NCI-H1092 (cell line): Measurements from ENCODE around the gene PPP1R13B.

ENCODE experiments used
- DNase-seq: peaks from one replicate; lab custom pipeline; 2025; lab: John Stamatoyannopoulos, UW

Gene PPP1R13B

DNA sequence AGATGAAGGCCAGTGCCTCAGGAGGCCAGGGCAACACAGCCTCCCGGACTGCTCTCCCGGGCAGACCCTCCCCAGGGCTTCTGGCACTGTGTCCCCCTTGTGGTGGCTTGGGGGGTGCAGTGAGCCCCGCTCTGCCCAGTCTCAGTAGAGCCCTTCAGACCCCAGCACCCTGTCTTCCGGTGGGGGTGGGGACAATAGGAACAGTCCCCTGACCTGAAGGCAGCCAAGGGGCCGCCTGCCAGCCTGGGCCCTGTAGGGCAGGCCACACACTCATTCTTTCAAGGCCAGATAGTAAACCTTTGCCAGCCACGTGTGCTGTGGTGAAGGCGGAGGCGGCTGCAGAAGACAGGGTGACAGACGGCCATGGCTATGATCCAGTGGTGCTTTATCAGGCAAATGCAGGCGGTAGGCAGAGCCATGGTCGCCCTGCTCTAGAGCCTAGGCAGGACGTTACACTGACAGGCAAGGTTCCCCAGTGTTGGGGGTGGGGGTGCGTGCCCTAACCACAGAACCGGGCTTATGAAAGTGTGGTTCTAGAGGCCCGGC is 116.8 kb downstream of the PPP1R13B start:
- no peak for DNase-seq

DNA sequence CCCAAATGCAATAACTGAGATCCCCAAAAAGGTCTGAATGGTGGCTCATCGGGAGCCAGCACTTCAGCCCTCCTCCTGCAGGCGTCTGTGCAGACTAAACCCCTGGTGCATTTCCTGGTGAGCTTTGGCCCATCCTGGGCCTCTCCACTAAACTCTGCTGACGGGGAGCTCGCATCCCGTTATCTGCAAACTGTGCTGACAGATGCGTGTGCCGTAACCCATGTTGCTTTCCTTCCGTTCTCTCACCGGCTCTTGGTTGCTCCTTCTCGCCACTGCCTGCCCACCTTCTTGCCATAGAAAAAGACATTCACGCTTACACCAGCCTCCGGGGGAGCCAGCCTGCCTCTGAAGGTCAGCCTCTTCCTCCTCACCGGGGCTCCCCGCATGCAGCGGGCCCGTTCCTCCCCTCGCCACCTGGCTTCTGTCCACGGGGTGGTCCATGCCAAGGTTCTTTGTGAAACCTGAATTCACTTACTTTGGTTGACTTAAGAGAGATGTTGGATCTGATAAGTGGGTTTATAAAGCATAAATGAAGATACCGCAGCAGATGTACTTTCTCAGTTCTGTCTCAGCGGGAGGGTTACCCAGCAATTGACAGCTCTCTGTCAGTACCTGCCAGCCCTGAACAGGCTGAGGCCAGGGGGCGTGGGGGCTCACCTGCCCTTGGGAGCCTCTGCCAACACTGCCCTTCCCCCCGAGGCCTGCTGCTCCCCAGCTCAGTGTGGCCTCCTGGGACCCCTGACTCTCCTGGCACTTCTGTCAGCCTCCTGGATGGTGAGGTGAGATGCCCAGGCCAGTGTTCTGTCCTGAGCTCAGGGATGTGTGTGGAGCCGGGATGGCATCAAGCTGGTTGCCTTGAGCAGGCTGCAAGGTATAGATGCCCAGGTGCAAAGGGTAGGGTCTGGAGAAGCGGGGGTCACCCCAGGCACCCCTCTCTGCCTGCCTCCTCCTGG is 117.6 kb downstream of the PPP1R13B start:
- no peak for DNase-seq

DNA sequence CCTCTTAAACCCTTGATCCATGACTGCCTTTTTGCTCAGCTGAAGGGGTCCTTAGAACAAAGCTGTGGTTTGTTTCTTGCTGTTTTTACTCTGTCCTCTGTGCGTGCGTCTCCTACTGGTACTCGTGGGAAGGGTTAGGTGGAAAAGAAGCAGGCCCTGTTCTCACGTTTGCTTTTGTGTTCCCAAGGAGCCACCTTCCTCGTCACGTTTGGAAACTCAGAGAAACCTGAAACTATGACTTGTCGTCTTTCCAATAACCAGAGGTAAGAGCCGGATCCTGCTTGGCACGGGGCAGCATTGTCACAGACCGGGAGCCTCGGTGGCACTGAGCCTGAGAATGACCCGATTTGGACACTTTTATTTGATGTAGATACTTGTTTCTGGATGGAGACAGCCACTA is 118.7 kb downstream of the PPP1R13B start:
- no peak for DNase-seq

DNA sequence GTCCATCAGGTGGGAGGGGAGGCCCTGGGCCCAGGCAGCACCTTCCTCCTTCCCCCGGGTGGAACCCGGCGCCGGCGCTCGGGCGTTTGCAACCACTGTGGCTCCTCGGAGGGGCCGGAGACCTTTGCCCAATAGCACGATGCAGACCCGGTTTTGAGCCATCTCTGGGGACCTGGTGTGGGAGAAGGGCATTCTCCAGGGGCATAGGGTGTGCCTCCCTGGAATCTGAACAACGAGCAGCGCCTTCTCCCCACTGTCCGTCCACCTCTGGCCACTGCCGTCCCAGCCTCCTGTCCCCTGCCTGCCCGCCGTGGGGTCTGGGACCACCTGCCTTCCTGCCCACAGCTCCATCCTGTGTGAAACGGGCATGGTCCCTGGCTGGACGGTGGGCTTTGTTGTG is 119.2 kb downstream of the PPP1R13B start:
- no peak for DNase-seq

DNA sequence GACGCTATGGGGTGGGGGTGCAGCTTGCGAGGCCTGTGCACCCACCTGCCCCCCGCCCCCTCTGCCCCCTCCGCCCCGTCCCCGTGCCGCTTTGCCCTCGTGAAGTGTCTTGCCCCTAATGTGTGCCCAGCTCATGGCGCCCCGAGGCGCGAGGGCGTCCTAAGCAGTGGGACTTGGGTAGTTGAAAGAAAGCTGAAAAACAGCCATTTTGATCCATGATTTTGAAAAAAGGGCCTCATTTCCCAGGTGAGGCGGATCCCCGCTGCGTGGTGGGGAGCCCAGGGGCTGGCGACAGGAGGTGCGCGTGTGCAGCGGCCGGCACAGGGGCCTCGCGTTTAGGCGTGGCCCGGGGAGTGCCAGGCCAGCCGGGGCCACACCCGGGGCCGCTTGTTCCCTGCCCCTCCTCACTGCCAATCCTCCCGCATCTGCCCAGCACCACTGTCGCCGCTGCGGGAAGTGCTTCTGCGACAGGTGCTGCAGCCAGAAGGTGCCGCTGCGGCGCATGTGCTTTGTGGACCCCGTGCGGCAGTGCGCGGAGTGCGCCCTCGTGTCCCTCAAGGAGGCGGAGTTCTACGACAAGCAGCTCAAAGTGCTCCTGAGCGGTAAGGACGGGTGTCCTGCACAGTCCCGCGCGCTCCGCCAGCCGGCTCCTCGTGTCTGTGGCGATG is 119.9 kb downstream of the PPP1R13B start:
- no peak for DNase-seq

DNA sequence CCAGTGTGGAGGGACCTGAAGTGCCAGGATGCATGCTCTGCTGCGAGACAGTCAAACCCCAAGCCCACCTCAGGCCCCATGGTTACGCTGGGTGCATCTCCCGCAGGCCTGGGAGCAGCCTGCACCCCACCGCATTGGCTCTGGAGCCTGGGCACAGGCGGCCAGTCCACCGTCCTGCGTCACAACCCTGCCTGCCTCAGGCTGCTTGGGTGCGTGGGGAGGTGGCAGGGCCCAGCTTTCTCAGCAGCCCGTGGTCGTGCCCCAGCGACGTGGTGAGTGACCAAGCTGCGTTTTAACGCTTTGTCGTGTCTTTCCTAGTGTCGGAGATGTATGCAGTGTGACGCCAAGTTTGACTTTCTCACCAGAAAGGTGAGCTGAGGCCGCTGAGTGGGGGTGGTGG is 120.9 kb downstream of the PPP1R13B start:
- no peak for DNase-seq

DNA sequence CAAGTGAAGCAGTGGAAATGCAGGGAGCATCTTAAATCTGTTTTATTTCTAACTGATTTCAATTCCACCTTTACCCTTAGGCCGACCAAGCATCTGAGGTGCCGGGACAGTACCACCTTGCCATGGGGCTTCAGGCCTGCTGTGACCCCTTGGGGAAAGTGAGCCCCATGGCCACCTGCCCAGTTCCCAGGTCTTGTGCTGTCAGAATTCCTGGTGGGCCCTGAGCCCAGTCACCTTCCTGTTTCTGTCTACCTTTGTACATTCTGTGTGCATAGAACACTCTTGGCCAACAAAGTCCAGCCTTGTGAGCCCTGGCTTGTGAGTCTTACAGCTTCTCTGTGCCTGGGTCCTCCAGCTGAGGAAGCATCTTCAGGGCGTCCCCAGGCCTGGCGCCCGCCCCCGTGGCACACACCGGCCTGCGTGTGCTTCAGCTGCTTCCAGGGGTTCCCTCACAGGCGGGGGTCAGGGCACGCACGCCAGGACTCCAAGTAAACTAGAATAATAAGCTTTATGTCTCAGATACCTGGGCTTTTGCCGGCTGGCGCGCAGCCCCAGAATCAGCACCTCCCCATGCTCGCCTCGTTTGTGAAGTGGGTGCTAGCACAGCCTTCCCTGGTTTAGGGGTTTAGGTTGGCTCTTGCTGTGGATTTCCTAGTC is 121.5 kb downstream of the PPP1R13B start:
- no peak for DNase-seq

DNA sequence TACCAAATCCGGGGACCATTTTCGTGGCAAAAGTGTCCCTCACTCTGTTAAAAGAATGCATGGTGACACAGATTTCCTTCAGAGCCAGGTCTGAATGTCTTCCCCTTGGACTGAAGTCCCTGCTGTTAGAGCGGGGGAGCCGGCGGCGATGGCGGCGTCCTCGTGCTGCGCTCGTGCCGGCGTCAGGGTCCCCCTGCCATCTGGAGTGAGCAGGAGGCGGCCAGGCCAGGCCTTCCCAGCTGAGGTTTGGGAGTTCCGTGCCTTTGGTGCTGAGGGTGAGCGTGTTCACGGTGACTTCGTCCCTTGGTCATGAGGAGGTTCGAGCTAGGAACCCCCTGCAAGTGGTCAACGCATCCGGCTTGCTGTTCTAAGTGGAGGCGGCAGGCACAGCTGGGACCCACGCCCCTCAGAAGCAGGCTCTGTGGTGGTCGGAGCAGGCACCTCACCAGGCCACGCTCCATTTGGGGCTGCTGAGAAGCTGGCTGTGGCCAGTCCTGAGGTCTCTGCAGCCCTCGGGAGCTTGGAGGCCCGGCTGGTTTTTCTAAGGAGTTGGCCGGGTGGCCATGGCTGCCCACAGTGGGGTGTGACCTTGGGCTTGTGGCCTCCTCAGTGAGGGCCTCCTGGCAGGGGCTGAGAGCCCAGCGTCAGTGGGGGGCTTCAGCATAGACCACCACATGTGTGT is 122.2 kb downstream of the PPP1R13B start:
- DNase-seq: no peak

DNA sequence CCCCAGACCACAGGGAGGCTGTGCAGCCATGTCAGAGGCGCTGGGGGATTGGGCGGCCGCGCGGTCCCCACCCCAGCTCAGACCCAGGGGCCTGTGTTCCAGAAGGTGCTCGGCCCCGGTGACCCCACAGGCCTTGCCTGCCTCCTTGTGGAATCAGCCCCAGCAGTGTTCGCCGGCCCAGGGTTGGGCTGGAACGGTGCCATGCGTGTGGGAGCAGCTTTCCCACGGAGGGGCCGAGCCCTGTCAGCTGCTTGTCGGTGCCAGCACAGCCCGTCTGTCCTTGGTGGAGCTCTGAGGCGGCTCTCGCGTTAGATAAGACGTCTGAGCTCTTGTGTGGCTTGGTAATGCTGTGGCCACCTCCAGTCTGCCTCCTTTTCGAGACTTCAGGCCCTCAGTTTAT is 123.3 kb downstream of the PPP1R13B start:
- no peak for DNase-seq

DNA sequence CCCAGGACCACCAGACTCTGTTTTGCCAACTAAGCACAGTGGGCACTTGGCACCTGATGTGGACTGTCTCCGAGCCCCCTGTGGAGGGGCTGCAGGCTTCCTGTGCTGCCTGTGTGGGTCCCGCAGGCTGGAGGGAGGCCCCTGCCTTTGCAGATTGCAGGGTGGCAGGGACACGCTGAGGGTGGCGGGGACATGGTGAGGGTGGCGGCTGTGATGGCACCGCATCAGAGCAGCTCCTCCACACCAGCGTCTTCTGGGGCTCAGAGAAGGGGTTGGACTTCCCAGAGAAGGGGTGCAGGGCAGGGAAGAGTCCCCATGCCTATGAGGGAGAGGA is 123.7 kb downstream of the PPP1R13B start:
- no peak for DNase-seq

DNA sequence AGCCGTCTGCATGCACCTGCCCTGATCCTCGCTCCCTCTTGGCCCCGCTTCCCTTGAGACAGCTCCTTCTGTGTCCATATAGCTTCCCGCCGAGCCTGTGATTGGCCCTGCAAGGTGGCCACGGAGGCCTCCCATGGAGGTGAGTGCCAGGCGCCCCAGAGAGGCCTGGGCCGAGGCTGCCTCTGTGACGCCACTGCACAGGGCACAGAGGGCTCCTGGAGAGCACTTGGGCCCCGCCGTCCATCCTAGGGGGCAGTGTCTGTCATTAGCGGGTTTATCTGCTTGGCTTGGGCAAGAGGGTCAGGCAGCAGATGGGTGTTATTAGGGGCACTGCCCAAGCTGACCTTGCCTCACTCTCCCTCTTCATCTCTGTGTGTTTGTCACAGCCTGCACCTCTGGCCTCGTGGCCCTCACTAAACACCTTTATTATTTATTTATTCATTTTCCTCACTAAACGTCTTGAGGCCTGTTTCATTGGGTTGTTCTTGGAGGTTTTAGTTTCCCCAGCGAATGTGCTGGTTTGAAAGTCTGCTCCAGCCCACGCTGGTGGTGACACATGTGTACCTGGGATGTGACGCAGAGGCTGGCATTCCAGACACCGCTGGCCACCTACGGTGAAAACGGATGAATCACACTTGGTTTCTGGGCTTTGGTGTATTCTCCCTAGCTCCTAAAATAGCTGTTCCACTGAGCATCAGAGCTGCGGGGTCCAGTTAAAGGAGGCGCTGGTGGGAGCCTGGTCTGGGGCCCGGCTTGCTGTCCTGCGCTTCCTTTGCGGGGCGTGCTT is 125.8 kb downstream of the PPP1R13B start:
- no peak for DNase-seq

DNA sequence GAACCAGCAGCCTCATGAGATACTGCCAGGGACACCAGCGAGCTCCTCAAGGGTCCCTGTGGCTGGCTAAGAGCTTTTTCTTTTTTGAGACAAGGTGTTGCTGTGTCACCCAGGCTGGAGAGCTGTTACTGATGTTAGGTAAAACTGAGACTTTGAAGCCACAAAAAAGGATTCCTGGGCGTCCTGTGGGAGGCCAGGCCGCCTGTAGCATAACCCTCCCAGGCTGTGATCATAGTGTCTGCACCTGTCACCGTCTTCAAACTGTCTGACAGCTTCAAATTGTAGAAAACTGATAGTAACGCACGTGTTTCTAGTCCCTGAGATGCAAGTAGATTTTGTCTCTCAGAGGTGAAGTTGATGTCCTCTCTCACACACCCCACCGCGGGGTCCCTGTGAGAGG is 127.6 kb downstream of the PPP1R13B start:
- DNase-seq: no peak

DNA sequence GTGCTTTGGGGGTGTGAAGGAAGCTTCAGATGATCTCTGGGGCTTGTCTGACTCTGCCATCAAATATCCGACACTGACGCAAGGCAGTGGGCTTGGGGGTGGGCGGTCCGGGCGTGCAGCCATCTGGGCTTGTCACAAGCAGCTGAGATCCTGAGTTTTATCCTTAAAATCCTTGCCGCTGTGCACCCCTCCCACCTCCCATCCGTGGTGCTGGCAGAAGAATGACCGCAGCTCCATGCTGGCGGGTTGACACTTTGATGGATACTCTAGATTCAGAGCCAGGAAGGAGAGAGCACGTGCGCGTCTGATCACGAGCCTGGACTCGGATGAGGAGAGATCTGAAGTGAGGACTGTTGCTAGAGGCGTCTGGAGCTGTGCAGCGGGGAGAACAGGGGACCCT is 128.8 kb downstream of the PPP1R13B start:
- DNase-seq: no peak

DNA sequence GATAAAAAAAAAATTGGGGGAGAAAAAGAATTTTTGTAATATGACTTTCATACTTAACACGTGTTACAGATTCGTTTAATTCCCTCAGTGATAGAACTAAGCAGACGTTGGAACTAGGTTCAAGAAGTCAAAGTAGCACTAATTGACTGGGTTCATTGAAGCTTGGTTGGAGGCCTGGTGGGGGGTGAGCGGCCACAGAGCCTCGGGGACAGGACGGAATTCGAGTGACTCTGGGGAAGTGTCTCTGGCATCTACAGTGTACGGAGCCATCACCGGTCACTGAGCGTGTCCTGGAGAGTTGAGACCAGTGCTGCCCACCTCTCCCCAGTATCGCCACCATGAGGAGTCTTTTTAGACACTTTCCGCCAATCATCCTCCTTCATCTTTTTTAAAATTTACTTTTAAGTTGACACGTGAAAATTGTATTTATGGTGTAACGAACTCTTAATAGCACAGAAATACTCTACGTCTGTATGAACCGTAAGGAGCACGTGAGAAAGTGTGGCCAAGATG is 130.4 kb downstream of the PPP1R13B start:
- no peak for DNase-seq

DNA sequence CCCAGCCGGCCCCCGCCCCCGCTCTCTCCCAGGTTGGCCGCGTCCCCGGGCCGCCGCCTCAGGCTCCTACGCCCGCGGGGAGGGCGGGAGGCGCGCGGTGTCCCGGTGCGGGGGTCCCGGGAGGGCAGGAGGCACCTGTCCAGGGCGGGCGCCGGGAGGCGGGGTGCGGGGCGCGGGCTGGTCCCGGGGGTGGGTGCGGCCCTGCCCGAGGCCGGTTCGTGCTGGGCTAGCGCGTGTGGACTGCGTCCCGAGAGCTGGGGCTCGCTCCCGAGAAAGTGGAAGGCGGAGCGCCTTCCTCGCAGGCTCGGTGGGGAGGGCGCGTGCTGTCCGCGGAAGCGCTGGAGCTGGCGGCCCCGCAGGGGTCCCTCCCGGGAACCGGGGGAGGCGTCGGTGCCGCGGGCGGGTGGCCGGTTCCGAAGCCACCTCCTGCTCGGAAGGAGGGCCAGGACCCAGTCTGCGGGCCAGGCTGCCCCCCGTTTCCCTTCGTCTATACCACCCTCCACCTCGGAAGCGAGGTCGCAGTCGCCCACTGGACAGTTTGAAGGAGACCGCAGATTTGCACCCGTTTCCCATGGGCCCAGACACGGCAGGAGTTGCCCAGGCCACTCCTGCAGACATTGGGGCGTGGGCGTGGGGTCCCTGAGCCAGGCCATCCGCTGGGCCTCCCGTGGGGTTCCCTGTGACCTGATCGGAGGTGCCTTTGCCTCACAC is 131.1 kb downstream of the PPP1R13B start:
- DNase-seq: no peak

DNA sequence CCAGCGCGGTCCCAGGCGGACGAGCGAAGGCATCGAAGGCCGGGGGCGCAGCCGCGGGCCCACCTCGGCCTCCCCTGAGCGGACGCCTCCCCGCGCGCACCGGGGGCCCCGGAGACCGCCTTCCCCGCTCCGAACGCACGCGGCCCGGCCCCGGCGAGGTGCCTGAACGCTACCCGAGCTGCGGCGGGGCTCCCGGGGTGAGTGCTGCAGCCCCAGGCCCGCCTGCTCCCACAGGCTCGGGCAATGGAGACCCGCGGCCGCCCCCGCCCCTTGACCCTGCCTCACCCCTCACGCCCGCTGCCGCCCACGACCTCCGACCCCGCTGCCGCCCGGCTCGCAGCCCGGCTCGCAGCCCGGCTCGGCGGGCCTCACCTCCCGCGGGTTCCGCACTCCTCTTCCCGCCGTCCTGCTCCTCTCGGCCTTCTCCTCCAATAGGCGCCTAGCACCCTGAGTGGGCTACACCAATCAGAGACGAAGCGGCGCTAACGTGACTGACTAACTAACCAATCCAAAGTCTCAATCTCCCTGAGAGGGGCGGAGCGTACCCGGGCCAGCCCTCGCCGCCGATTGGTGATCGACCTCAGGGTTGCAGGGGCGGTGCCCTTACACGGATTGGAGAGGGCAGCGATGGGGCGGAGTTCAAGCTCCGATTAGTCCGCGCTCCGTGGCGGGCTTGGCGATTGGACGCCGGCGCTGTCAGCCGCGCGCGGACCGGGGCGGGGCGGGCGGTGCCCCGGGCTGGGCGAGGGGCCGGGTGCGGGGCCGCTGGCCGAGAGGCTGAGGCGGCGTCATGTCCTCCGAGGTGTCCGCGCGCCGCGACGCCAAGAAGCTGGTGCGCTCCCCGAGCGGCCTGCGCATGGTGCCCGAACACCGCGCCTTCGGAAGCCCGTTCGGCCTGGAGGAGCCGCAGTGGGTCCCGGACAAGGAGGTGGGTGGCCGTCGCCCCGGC is 132.0 kb downstream of the PPP1R13B start, which contains the start of the genes XRCC3 and ZFYVE21:
Gene XRCC3, minus strand, starts transcription at position 400 of the 949 bp plus-strand sequence. CDS start 4,364 bp downstream, outside the sequence.
Gene ZFYVE21, plus strand, starts transcription at position 759 of the 949 bp plus-strand sequence. Its CDS starts 32 bp downstream, at position 791.
- DNase-seq: peak; percentile 99

DNA sequence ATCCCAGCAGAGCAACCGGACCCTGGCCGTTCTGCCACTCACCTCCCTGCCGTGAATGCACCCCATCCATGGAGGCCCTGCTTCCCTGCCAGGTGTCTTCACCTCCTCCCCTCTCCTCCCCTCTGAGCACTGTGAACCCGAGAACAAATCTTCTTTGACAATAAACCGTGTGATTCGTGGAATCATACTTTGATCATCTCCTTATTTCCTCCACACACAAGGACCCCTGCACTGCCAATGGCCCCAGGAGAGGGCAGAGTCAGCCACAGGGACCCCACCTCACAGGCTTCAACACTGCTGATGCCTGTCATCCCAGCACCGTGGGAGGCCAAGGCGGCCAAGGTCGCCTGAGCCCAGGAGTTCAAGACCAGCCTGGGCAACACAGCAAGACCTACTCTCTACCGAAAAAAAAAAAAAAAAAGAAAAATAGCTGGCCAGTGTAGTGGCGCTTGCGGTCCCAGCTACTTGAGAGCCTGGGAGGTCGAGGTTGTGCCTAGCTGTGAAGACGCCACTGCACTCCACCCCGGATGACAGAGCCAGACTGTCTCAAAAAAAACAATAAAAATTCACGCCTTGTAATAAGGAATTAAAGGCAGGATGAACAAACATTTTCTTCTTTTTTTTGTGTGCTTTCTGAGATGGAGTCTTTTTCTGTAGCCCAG is 133.2 kb downstream of the PPP1R13B start:
- no peak for DNase-seq

DNA sequence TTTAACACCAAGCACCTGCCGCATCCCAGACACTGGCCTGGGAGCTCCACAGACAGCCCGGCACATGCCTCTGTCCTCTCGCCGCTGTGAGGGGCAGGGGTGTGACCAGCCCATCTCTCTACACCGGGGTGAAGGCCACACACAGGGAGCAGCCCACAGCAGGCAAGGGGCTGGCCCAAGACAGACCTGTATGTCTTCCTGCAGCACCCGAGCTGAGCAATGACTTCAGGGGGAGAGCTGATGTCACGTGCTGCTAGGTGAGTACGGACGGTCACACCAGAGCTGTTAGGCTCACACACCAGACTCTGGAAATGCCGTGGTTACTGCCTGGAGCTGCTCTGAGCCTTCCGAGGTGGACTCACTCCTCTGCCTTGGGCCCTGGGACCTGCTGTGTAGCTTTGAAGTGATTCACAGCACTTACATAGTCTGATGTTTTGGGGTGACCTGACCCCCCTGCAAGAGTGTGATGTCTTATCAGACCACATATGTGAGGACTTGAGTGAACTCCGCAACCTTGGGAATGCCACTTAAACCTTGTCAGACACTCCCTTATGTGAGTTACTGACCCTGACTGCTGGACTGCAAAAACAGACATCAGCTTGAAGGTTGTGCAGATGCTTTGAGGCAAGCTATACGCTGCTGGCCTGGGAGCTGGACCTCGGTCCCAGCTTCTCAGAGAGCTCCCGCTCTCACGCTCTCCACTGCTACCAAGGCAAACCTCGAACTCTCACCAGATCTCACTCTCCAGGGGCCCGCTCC is 133.9 kb downstream of the PPP1R13B start:
- no peak for DNase-seq
